AG10803 (cell line): ENCODE measurements around the gene CTXN1.
A peak's percentile ranks its signal among the peaks of the same experiment; 100 is the strongest.

Experiments used
- DNase-seq: peaks from one replicate; pipeline ENCODE4 v3.0.0; 2010; ENCODE audit warnings: low read depth
- H3K4me3 ChIP-seq: 2 replicates; pipeline ENCODE4 v1.5.1; 2011; ENCODE audit warnings: mild to moderate bottlenecking, low read length, control low read depth
- TF ChIP-seq, protein P1 (sequence below): conservative IDR thresholded peaks from 2 replicates; pipeline ENCODE4 v1.5.1; 2011; ENCODE audit warnings: mild to moderate bottlenecking, low read length, control low read depth, inconsistent platforms

The CTXN1 gene

DNA sequence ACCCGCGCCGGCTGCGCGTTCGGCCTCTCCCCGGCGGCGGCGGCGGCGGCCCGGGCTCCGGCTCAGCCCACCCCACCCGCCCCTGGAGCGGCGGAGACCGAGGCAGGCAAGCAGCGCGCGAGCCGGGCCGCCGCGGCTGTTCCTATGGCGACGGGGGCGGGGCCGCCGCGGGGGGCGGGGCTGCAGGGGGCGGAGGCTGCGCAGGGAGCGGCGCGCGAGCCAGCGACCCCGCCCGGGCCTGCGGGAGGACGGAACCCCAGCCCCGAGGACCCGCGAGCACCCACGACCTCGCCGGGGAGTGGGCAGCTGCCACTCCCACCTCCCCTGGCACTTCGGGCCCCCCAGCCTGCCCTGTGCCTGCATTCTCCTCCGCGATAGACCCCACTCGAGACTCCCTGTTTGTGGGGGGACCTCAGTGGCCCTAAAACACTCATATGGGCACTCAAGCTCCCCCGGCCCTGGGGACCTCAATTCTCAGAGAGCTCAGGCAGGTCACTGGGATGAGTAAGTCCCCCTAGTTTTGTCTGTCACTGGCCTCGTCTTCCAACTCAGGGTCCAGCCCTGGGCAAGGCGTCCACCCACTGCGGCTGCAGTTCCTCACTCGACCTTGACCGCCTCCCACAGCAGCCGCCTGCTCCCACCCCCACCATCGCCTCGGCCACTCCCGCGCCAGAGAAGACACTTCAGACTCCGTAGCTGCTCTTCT is at the start of gene CTXN1:
Gene CTXN1 (minus strand): TSS at position 115 of the 706 bp plus-strand sequence. CDS start 597 bp downstream, outside the sequence.
- TF ChIP-seq, protein P1, sequence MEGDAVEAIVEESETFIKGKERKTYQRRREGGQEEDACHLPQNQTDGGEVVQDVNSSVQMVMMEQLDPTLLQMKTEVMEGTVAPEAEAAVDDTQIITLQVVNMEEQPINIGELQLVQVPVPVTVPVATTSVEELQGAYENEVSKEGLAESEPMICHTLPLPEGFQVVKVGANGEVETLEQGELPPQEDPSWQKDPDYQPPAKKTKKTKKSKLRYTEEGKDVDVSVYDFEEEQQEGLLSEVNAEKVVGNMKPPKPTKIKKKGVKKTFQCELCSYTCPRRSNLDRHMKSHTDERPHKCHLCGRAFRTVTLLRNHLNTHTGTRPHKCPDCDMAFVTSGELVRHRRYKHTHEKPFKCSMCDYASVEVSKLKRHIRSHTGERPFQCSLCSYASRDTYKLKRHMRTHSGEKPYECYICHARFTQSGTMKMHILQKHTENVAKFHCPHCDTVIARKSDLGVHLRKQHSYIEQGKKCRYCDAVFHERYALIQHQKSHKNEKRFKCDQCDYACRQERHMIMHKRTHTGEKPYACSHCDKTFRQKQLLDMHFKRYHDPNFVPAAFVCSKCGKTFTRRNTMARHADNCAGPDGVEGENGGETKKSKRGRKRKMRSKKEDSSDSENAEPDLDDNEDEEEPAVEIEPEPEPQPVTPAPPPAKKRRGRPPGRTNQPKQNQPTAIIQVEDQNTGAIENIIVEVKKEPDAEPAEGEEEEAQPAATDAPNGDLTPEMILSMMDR: peak; percentile 13; the same call in 1 of the 2 replicates
- peak within 1 kb of the TSS; percentile 59 for H3K4me3 ChIP-seq

GRCh38 chr19:7975037-7975436 is 49.1 kb upstream of the CTXN1 start:
- H3K4me3 ChIP-seq: no peak overlapping the region
- TF ChIP-seq, protein P1: no peak
- no peak for DNase-seq

More for the DNA sequence above, at the start of gene CTXN1:
- DNase-seq: peak; percentile 31

DNA sequence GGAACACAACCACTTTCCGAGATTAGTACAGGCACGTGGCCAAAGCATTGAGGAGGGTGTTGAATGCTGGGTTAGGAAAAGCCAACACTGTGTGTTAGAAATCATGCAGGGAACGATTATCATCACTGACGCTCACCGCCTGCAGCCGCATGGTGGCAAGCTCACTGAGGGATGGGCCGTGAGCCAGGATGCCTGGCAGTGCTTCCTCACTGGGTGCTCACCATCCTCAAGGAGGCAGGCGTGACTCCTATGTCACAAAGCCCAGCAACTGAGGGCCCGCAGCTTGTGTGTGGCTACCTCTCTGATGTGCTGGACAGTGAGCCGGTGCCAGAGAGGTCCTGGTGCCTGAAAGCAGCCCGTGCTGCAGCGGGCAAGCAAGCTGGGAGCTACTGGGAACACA is 47.9 kb upstream of the CTXN1 start:
- DNase-seq: no peak
- TF ChIP-seq, protein P1: no peak
- H3K4me3 ChIP-seq: no peak overlapping the region

GRCh38 chr19:7971553-7972520 is 45.9 kb upstream of the CTXN1 start:
- TF ChIP-seq, protein P1: no peak
- no peak overlapping the region for H3K4me3 ChIP-seq
- DNase-seq: no peak

DNA sequence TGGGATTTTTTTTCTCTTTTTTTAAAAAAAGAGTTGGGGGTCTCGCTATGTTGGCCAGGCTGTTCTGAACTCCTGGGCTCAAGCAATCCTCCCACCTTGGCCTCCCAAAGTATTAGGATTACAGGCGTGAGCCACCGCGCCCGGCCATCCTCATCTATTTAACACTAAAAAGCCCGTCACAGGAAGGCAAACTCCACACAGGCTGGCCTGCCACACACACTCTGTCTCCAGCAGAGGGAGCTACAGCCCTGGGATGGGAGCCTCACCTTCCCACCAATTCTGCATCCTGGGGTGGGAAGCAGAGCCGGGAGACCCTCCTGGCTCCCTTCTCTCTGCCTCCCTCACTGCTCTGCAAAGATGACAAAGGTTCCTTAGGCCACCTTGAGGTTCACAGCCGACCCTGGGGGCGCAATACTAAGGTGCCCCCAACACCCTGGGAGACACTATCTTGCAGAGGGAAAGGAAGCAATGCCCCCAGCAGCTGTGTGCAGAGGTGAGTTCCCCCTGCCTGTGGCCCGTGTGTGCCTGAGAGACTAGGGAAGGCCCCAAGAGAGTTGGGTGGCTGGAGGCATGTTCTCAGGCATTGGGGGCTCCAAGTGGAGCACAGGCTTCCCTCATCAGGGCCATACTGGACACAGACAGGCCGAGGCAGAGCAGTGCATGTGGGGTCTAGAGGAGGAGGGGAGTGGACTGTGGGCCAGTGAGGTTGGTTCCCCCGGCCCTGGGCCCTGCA is 44.9 kb upstream of the CTXN1 start:
- H3K4me3 ChIP-seq: no peak overlapping the region
- DNase-seq: peak; percentile 23
- TF ChIP-seq, protein P1: peak; percentile 72

DNA sequence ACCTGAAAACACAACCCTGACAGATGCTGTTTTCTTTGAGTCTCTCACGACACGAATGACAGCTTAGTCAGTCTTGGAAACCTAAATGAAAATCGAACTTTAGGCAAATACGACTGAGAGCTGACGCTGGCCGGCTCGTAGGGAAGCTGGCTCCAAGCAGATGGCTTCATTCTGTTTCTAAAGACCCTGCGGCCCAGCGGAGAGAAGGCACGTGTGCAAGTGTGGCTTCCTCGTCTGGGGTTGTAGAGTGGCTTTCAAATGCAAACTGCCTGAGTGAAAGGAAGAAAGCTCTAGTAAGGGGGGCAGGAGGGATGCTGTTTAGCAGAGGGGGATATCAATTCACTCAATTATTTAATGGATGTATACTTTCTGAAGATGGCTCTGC is 43.6 kb upstream of the CTXN1 start:
- no peak for DNase-seq
- TF ChIP-seq, protein P1: no peak
- no peak overlapping the region for H3K4me3 ChIP-seq
